ENCODE measurements around the gene FAM3D.

FAM3D gene

DNA sequence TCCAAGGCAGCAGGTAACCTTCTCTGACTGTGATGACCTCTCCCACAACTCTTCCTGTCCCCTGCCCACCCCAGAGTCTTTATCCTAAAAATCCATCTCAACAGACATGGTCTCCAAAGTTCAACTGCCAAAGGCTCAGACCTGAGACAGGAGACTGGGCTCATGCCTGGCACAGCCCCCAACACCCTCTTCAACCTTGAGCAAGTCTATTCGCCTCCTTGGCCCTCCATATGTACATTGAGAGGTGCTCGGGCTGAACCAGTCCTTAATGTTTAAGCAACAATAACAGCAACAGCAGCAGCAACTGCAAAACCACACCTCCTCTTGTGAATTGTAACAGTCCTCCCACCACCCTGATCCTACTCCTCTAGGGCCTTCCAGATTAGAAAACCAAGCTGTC, 9.9 kb downstream of the FAM3D start:
- DNase-seq (ENCODE audit: low spot score): no peak

DNA sequence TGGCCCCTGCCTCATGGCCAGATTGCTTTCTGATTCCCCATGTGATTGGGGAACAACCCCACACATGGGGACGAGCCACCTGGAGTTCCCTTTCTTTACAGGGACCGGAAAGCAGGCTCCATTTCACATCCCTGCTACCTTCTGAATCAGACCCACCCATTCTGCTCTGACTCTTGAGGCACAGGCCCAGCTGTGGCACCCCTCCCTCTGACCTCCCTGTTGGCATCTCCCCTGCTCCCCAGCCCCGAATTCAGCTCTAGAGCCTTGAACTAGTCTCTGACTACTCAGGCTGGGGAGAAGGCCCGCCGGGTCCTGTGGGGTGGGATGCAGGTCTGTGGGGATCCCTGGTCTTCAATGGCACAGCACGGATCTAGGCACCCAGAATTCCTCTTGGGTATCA, 12.1 kb downstream of the FAM3D start:
- DNase-seq (ENCODE audit: low spot score): no peak

- no peak for DNase-seq (ENCODE audit: low spot score)
Measured at GRCh38 chr3:58652624-58653023, 13.9 kb downstream of the FAM3D start.

GRCh38 chr3:58651276-58651675, 15.3 kb downstream of the FAM3D start:
- no peak for DNase-seq (ENCODE audit: low spot score)

- no peak for DNase-seq (ENCODE audit: low spot score)
Measured at GRCh38 chr3:58647381-58648141, 19.0 kb downstream of the FAM3D start.

- no peak for DNase-seq (ENCODE audit: low spot score)
Measured at GRCh38 chr3:58646503-58646902, 20.1 kb downstream of the FAM3D start.

- DNase-seq (ENCODE audit: low spot score): no peak
Measured at GRCh38 chr3:58645726-58646125, 20.8 kb downstream of the FAM3D start.

GRCh38 chr3:58642846-58643245, 23.7 kb downstream of the FAM3D start:
- DNase-seq (ENCODE audit: low spot score): no peak

DNA sequence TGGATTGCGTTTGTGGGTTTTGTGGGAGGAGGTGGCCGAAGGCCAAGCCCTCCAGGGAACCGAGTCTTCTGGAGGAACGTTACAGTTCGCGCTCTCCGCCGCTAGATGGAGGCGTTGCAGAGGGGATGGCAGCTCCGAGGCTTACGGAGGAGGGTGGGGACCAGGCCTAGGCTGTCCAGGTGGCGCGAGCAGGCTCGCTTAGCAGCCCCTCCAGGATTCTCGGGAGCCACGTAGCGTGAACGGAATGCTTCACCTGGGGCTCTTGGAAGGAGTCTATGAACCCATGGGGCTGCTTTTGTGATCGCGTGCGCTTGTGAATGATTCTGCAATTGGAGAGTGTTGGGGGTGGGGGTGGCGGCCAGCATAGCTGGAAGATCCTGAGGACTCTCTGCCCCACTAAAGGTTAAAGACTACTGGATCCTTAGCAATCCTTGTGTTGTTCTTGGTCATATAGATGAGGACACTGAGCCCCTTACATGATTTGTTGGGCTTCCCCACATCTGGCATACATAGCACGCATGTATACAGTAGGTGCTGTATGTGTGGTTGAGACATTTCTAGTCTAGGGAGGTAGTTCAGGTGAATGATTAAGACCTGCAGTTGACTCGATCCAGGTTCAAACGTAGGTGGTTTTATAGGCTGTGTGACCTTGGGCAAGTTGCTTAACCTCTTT, 25.7 kb downstream of the FAM3D start:
- peak; percentile 82 for DNase-seq (ENCODE audit: low spot score)

GRCh38 chr3:58639842-58640241, 26.7 kb downstream of the FAM3D start:
- DNase-seq (ENCODE audit: low spot score): no peak

- DNase-seq (ENCODE audit: low spot score): no peak
Measured at GRCh38 chr3:58639001-58639400, 27.6 kb downstream of the FAM3D start.

DNA sequence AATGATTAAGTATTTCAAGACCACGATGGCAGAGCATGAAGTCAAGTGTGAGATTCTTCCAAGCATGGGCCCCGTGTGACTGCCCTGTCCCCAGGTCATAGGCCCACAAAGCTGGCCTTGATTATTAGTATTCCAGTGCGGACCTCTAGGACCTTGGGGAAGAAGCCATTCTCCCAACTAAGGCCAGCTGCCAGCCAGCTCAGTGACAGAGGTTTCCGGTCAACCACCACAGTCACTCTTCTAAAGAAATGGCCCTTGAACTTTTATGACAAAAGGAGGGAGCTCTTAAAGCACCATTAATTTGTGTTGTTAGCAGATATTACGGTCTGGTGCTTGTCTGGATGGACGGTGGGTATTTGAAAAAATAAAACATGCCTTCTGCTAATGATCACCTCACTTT, 28.0 kb downstream of the FAM3D start:
- no peak for DNase-seq (ENCODE audit: low spot score)

DNA sequence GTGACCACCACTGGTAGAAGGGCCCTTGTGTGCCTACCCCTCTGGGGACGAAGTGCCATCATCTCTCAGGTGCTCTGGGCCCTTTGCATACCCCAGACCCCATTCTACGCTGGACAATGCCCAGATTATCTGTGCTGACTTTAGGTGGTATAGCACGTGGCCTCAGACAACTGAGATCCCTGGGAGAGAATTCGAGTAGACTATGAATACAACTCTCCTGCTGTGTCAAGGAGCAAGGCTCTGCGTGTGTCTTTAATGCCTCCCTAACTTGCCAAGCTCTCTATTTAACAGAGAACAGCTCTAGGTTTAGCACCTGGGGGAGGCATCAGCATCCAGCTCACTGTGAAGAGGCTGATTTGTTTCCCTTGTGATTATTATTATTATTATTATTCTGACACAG, 29.1 kb downstream of the FAM3D start:
- DNase-seq (ENCODE audit: low spot score): no peak

DNA sequence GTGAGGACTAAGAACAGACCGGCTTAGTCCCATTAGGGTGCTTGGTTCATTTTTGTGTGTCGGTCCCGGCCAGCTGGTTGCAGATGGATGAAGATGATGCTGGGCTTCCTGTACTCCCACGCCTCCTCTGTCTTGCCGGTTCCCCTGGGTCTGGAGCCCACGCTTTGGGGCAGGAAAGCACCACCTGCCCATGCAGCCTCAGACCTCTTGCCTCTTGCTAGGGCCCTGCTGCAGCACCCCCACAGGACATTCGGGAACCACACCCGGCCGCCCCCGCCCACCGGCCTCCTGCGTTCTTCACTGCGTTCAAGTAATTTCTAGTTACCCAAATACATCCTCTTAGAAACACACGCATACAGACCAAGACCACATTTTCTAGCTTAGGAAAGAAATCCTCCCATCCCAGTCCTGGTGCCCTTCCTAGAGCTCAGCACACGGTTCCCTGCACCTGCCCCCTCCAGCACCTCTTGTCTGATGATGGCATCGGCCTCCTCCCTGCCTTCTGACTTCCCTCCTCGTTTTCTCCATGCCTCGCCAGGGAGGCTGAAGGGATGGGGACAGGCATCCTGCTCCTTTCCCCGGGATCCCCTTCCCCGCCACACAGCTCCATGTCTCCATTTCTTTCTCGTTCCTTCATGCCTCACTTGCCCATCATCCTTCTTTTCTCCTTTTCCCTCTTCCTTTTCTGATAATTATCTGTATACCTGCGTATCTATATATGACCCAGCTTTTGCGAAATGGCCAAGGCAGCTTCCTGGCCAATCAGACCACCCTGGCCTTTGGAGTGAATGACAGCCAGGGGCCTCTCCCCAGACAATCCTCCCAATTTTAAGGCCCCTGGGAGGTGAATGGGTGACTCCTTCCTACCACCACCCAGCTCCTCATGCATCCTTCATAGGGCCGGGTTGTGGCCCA, 30.9 kb downstream of the FAM3D start:
- DNase-seq (ENCODE audit: low spot score): no peak

DNA sequence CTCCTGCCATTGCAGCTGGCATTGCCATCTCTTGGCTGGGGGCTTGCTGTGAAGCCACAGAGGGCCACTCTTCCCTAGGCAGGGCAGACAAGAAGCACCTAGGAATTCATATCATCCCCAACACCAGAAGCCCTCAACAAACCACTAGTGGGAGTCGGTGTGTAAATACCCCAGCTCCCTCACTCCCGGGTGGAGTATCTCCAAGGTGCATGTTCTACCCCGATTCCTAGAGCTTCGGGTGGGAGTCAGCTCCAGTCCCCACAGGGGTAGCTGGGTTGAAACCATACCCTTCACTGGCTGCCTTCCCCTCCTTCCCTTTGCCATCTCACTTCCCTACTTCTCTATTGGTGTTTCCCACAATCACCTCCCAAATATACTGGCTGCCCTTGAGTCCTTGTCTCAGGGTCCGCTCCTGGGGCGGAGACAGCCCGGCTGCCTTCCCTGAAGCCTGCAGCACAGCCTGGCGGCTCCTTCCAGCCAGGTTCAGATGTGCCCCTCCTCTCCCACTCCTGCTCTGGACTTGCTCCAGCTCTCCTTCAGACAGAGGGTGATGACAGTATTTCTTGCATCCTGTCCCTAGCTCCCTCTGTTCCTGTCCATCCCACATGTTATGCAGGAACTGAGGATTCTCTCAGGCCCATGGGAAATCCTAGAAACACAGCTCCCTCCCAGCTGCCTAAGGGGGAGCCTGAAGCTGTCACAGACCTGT, 33.3 kb downstream of the FAM3D start:
- no peak for DNase-seq (ENCODE audit: low spot score)

GRCh38 chr3:58631742-58632141, 34.8 kb downstream of the FAM3D start:
- no peak for DNase-seq (ENCODE audit: low spot score)

DNA sequence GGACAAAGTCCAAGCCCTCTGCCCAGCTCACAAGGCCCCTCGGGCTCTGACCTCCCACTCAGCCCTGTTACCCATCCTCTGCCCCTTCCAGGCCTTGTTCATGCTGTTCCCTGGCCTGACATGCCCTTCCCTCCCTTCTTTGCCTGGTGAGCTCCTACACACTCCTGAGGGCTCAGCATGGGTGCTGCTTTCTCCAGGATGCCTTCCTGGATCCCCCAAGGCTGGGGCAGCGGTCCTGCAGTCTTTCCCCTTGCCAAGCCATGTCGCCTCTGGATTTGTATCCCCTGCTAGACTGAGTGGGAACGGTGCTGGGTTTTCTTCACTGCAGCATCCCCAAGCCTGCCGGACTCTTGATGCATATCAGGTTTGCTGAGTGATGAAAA, 35.9 kb downstream of the FAM3D start:
- no peak for DNase-seq (ENCODE audit: low spot score)

GRCh38 chr3:58630076-58630709, 36.4 kb downstream of the FAM3D start:
- DNase-seq (ENCODE audit: low spot score): peak; percentile 78

DNA sequence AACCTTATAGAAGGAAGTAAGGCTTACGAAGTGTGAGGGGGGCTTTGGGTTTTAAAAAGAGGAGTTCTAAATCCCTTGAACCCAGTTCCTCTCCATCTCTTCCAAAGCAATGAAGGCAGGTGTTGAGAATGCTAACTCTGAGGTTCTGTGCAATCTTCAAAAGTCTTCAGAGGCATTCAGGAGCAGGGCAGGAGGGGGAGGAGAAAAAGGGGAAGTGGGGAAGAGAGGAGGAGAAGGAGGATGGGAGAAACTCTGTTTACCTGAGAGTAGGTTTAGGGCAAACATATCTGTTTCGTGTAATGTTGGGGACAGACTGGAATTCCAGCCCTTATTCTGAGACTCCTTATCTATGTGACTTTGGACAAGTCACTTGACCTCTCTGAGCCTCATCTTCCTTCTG, 36.9 kb downstream of the FAM3D start:
- DNase-seq (ENCODE audit: low spot score): no peak

GRCh38 chr3:58628823-58629562, 37.6 kb downstream of the FAM3D start:
- DNase-seq (ENCODE audit: low spot score): no peak

- DNase-seq (ENCODE audit: low spot score): no peak
Measured at GRCh38 chr3:58627941-58628340, 38.6 kb downstream of the FAM3D start.
